ENCODE results near the gene STMN1. TPM values are rescaled to one million over a fixed set of nuclear protein-coding genes. Genes with fewer than 3 reads are reported as not detected.

The STMN1 gene
- total and polyA plus RNA-seq, 9 of the 15 experiments (the other 6 are each of a cell fraction or from before 2014, with no cell fraction given): 269 to 2,153 (median 595) TPM

DNA sequence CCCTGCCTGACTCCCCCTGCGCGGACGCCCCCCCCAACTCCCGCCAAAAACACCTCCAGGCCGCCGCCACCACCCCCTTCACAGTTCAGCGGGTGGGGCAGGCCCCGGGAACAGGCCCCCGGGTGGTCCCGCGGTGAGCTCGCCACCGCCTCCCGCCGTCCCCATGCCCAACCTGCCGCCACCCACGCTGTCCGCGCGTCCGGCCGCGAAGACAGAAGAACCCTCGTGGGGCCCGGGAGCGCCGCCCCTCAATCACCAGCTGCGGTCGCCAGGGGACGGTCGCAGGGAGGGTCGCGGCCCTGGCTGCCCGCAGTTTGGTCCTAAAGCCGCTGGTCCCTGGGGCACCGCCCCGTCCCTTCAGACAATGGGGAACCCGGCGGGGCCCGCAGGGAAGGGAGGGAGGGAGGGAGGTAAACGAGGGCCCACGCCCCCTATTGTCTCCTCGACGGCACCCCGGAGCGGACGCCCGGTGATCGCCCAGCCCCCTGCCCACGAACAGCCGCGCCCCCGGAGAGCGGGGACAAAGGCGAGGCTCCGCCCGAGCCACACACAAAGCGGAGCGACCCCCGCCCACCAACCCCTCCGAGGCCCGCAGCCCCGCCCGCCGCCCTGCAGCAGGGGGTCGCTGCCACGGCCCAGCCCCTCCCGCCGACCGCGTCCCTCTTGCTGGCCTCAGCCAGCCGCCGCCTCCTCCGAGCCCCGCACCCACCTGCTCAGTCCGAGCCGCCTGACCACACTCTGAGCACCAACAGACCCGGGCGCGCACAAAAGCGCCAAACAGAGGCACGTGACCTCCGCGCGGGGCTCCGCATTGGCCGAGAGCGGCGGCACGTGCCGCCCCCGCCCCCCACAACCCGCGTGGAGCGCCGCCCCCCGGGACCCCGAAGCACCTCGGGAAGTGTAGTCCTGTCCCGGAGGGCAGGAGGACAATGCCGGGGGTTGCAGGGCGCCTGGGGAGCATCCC is at the start of gene STMN1 (continued):
- TF ChIP-seq, protein P1, sequence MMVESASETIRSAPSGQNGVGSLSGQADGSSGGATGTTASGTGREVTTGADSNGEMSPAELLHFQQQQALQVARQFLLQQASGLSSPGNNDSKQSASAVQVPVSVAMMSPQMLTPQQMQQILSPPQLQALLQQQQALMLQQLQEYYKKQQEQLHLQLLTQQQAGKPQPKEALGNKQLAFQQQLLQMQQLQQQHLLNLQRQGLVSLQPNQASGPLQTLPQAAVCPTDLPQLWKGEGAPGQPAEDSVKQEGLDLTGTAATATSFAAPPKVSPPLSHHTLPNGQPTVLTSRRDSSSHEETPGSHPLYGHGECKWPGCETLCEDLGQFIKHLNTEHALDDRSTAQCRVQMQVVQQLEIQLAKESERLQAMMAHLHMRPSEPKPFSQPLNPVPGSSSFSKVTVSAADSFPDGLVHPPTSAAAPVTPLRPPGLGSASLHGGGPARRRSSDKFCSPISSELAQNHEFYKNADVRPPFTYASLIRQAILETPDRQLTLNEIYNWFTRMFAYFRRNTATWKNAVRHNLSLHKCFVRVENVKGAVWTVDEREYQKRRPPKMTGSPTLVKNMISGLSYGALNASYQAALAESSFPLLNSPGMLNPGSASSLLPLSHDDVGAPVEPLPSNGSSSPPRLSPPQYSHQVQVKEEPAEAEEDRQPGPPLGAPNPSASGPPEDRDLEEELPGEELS (CRISPR knock-in tag; IDR thresholded peaks at IDR 0.05; ENCODE audit: borderline replicate concordance): no peak
- peak; percentile 86 for TF ChIP-seq SAP30 (IDR thresholded peaks at IDR 0.05; ENCODE audit: borderline replicate concordance, insufficient read depth, low read depth, low read length, poor library complexity, severe bottlenecking)

GRCh38 chr1:25955553-25955952 is 49.3 kb upstream of the STMN1 start:
- intact Hi-C loops (cut with micrococcal nuclease) (no loop called here), in situ Hi-C loops (cut with MboI) (no loop called here)
- Histone ChIP-seq H3K27ac (ENCODE audit: extremely low read depth, low read depth, low read length) (no peak overlapping the region), H3K9ac (ENCODE audit: insufficient read depth in 1 of 2, low read depth in 2 of 2, low read length in 2 of 2) (no peak overlapping the region), H3K4me1 (replicated peaks in 1 of 2; ENCODE audit: control insufficient read depth in 2 of 2, insufficient read depth in 2 of 2, low read length in 2 of 2) (0 out of 5 replicates have a peak, but pooled peaks cover 0 to 4% of the 10 kb centered on the region in 2 experiments), H3K9me1 (ENCODE audit: control insufficient read depth, insufficient read depth, low read length) (no peaks in the 10 kb centered on the region), H4K20me1 (replicated peaks; ENCODE audit: control insufficient read depth, insufficient read depth, low read length) (no peaks in the 10 kb centered on the region), H3K9me3 (replicated peaks; ENCODE audit: control insufficient read depth, insufficient read depth, low read depth, low read length) (peaks cover 4% of the 10 kb centered on the region), H3K36me3 (ENCODE audit: control insufficient read depth, insufficient read depth, low read length) (peaks cover 15% of the 10 kb centered on the region; the same call in 1 of the 3 replicates), H3K27me3 (ENCODE audit: control insufficient read depth in 2 of 2, insufficient read depth in 2 of 2, low read length in 2 of 2) (no peaks in the 10 kb centered on the region), H3K4me2 (ENCODE audit: insufficient read depth, low read length) (no peak overlapping the region), H3K4me3 (no peak overlapping the region), H2AFZ (ENCODE audit: low read depth, low read length) (no peak overlapping the region), H3K79me2 (ENCODE audit: control insufficient read depth, insufficient read depth, low read length) (no peaks in the 10 kb centered on the region)
- ChIA-PET POLR2A (interaction anchor here (0.6 to 2.3 kb wide), 7 partner anchors 8 to 27 kb away, joined by 3 to 7 read pairs (median 3); no protein-coding TSS in a partner anchor), CTCF (ENCODE audit: low intra/inter-chr PET ratio) (no interaction called here)
- FAIRE-seq (no peak), ATAC-seq (no peak), DNase-seq (ENCODE audit: extremely low read depth in 1 of 4, low spot score in 3 of 4) (no peak)
- BruUV-seq (replicated peaks): no TSS peak
- TF ChIP-seq ZNF24 (IDR thresholded peaks at IDR 0.05): no peak
- TF ChIP-seq, protein P2, sequence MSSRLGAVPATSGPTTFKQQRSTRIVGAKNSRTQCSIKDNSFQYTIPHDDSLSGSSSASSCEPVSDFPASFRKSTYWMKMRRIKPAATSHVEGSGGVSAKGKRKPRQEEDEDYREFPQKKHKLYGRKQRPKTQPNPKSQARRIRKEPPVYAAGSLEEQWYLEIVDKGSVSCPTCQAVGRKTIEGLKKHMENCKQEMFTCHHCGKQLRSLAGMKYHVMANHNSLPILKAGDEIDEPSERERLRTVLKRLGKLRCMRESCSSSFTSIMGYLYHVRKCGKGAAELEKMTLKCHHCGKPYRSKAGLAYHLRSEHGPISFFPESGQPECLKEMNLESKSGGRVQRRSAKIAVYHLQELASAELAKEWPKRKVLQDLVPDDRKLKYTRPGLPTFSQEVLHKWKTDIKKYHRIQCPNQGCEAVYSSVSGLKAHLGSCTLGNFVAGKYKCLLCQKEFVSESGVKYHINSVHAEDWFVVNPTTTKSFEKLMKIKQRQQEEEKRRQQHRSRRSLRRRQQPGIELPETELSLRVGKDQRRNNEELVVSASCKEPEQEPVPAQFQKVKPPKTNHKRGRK (tag; IDR thresholded peaks at IDR 0.05): peak; percentile 97
- TF ChIP-seq MLLT1 (IDR thresholded peaks at IDR 0.05): 0 out of 4 replicates have a peak, but pooled peaks of 1 of the 2 experiments have one; percentile 44
- TF ChIP-seq LARP7 (IDR thresholded peaks at IDR 0.05): 0 out of 2 replicates have a peak, but pooled peaks have one; percentile 51
- 0 out of 2 replicates have a peak, but pooled peaks have one; percentile 54 for TF ChIP-seq HLTF (IDR thresholded peaks at IDR 0.05)
- TF ChIP-seq KLF16 (IDR thresholded peaks at IDR 0.05): no peak
